Sigmoid colon (tissue), 4 donors: ENCODE results near the gene MRPL11.

Source experiments
- EP300 ChIP-seq, 4 donors: sonication (generic); formaldehyde crosslinking; IDR thresholded peaks; one replicate each; pipeline ENCODE4 v1.6.1; 2017; ENCODE audit warnings: antibody characterized with exemption in 4 of 4
- POLR2A ChIP-seq, 2 donors: fragments of 450-650 bp; IDR thresholded peaks; one replicate each; pipeline ENCODE4 v1.6.1; 2016; ENCODE audit warnings: antibody characterized with exemption in 2 of 2, mild to moderate bottlenecking in 2 of 2, moderate library complexity in 2 of 2
- POLR2AphosphoS5 ChIP-seq, 4 donors: sonication (generic); formaldehyde crosslinking; IDR thresholded peaks; one replicate each; pipeline ENCODE4 v1.6.1; 2017; ENCODE audit warnings: antibody characterized with exemption in 4 of 4
- TF ChIP-seq, protein P1 (sequence below), 4 experiments: fragments of 450-650 bp in 3 of 4; fragments of 200-600 bp in 1 of 4; IDR thresholded peaks; one replicate each; pipeline ENCODE4 v1.5.1; 2016 to 2019; ENCODE audit warnings: antibody characterized with exemption in 4 of 4, mild to moderate bottlenecking in 3 of 4, moderate library complexity in 2 of 4

DNA sequence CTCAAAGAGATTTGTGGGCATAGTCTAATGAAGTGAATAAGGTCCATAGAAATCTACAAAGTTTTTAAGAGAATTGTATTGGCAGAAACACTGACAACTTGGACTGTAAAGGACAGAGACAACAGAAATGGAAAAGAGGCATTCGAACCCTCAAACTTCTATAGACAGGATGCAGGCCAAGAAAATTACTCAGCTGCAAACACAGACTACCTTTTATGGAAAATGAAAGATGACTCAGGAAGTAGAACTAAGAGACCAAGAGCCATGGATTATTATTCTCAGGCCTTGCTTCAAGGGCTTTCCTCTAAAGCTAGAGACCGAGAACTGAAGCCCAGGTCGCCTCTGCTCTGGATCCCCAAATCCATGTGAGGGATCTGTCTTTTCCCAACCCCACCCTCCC is 24.3 kb upstream of the MRPL11 start:
- TF ChIP-seq, protein P1, sequence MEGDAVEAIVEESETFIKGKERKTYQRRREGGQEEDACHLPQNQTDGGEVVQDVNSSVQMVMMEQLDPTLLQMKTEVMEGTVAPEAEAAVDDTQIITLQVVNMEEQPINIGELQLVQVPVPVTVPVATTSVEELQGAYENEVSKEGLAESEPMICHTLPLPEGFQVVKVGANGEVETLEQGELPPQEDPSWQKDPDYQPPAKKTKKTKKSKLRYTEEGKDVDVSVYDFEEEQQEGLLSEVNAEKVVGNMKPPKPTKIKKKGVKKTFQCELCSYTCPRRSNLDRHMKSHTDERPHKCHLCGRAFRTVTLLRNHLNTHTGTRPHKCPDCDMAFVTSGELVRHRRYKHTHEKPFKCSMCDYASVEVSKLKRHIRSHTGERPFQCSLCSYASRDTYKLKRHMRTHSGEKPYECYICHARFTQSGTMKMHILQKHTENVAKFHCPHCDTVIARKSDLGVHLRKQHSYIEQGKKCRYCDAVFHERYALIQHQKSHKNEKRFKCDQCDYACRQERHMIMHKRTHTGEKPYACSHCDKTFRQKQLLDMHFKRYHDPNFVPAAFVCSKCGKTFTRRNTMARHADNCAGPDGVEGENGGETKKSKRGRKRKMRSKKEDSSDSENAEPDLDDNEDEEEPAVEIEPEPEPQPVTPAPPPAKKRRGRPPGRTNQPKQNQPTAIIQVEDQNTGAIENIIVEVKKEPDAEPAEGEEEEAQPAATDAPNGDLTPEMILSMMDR (IDR thresholded peaks at IDR 0.05) = no peak
- TF ChIP-seq EP300 (IDR thresholded peaks at IDR 0.05) = no peak
- TF ChIP-seq POLR2AphosphoS5 (IDR thresholded peaks at IDR 0.05) = no peak
- no peak for TF ChIP-seq POLR2A (IDR thresholded peaks at IDR 0.05)
